OCI-LY7 (cell line): ENCODE results near the gene KBTBD12.

ENCODE experiments used
- EZH2phosphoT487 ChIP-seq: fragments of 200-600 bp; sonication (generic); IDR thresholded peaks from 2 replicates; pipeline ENCODE4 v1.6.1; 2018; ENCODE audit warnings: low read depth, borderline replicate concordance, mild to moderate bottlenecking, mixed run types, antibody characterized with exemption, low read length, moderate library complexity, mixed read lengths
- TF ChIP-seq, protein P1 (sequence below): fragments of 200-600 bp; sonication (generic); conservative IDR thresholded peaks from 2 replicates; pipeline ENCODE4 v1.5.1; 2014; ENCODE audit warnings: mild to moderate bottlenecking, antibody characterized with exemption, low read length, moderate library complexity, mixed read lengths

DNA sequence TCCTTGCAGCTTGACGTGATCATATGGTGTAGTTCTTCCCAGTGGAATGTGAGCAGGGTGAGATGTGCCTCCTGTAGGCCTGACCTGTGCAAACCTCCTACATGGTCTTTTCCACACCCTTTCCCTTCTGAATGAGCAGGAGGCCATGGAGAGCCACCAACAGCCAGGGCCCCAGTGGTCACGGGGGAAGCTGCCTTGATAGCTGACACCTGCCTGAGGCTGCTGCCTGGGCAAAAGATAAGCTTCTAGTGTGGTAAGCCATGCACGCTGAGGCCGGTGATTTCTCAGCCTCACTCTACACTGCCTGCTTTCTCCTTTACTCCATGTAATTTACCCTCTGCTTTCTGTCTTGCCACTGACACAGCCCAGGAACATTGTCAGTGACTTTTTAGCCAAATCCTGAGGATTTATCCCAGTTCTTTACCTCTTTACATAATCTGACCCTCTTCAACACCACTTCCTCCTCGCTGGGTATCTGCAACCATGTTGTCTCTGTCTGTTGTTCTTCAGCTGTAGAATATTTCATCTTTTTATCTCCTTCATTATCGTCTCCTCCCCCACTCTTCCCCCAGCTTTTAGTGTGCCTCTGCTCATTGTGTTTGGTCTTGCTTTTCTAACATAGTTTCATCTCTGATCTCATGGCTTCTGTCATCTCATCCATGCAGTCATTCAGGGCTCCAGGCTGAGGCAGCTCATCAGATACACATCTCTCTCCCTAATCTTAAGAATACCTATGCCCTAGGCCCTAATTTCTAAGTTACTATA is 11.2 kb upstream of the KBTBD12 start:
- TF ChIP-seq, protein P1, sequence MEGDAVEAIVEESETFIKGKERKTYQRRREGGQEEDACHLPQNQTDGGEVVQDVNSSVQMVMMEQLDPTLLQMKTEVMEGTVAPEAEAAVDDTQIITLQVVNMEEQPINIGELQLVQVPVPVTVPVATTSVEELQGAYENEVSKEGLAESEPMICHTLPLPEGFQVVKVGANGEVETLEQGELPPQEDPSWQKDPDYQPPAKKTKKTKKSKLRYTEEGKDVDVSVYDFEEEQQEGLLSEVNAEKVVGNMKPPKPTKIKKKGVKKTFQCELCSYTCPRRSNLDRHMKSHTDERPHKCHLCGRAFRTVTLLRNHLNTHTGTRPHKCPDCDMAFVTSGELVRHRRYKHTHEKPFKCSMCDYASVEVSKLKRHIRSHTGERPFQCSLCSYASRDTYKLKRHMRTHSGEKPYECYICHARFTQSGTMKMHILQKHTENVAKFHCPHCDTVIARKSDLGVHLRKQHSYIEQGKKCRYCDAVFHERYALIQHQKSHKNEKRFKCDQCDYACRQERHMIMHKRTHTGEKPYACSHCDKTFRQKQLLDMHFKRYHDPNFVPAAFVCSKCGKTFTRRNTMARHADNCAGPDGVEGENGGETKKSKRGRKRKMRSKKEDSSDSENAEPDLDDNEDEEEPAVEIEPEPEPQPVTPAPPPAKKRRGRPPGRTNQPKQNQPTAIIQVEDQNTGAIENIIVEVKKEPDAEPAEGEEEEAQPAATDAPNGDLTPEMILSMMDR: no peak
- TF ChIP-seq EZH2phosphoT487: no peak
